Measurements from ENCODE around the gene MMP17. TPM values are rescaled to one million over a fixed set of nuclear protein-coding genes. Genes with fewer than 3 reads are reported as not detected.

The MMP17 gene
- polyA plus RNA-seq, 1 of the 3 experiments (the other 2 are of a cell fraction), result 14.0 TPM

DNA sequence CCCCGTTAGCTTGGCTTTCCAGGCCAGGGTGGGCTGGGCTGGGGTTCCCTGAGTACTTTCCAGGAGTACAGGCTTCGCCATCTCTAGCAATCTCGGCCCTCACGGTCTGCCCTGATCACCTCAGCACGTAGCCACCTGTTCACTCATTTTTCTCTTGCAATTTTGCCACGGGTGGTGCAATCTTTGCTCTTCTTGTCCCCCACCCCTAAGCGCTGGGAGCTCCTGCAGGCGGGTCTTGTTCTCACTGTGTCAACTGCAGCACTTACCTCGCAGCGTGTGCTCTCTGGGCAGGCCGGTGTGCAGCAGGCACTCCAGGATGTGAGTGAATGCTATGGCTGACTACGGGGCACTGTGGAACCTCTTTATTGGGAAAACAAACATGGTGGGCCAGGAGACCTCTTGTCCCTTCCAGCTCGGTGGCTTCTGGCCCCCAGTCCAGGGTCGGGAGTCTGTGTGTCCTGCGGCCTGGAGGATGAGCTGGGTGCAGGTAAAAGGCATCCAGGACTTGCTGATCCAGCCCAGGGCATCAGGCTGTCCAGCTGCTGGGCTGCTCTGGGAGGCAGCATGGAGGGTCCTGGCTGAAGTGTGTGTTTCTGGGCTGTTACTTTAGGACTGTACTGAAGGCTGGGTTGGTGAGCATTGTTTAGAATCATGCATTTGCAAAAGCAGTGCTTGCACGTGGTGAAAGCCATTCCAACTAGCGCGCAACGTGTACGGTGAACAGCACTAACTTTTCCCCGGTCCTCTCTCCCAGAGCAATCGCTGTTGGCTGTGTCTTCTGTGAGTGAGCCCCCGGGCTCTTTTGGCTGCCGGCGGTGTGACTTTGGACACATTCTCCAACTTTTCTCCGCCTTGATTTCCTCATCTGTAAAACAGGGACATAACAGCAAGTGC is 64.8 kb downstream of the MMP17 start:
- Histone ChIP-seq H3K27me3 (ENCODE audit: insufficient read depth) (no peaks in the 10 kb centered on the region), H3K4me3 (ENCODE audit: low read depth in 2 of 2, low read length in 1 of 2) (no peak overlapping the region)
- TF ChIP-seq, protein P1, sequence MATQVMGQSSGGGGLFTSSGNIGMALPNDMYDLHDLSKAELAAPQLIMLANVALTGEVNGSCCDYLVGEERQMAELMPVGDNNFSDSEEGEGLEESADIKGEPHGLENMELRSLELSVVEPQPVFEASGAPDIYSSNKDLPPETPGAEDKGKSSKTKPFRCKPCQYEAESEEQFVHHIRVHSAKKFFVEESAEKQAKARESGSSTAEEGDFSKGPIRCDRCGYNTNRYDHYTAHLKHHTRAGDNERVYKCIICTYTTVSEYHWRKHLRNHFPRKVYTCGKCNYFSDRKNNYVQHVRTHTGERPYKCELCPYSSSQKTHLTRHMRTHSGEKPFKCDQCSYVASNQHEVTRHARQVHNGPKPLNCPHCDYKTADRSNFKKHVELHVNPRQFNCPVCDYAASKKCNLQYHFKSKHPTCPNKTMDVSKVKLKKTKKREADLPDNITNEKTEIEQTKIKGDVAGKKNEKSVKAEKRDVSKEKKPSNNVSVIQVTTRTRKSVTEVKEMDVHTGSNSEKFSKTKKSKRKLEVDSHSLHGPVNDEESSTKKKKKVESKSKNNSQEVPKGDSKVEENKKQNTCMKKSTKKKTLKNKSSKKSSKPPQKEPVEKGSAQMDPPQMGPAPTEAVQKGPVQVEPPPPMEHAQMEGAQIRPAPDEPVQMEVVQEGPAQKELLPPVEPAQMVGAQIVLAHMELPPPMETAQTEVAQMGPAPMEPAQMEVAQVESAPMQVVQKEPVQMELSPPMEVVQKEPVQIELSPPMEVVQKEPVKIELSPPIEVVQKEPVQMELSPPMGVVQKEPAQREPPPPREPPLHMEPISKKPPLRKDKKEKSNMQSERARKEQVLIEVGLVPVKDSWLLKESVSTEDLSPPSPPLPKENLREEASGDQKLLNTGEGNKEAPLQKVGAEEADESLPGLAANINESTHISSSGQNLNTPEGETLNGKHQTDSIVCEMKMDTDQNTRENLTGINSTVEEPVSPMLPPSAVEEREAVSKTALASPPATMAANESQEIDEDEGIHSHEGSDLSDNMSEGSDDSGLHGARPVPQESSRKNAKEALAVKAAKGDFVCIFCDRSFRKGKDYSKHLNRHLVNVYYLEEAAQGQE (IDR thresholded peaks at IDR 0.05; ENCODE audit: low read depth, low read length), result no peak

DNA sequence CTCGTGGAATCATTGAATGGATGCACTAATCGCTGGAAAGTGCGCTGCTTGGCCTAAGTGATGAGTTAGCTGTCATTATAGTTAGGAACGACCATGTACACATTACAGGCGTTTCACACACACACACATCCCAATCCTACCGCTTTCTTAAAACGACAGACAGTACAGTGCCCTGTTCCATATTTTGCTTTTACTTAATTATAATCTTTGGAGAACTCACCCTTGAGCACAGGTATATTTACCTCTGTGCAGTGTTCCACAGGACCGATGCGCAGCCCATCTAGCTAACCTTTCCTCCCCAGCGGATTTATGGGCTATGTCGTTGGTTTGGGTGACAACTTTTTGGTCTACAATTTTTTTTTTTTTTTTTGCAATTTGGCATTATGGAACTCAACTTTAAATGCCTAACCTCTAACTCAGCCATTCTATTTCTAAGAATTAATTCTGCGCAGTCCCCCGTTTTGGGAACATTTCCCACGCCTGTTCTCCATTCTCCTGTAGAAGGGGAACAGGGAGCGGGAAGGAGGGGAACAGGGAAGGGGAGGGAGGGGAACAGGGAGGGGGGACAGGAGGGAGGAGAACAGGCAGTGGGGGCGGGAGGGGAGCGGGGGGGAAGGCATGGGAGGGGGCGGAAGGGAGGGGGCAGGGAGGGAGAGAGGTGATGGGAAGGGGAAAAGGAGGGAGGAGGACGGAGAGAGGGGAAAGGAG is 65.6 kb downstream of the MMP17 start:
- Histone ChIP-seq H3K27me3 (ENCODE audit: insufficient read depth) (no peaks in the 10 kb centered on the region), H3K4me3 (ENCODE audit: low read depth in 2 of 2, low read length in 1 of 2) (no peak overlapping the region), H3K4me1 (ENCODE audit: control insufficient read depth in 1 of 2, insufficient read depth in 2 of 2, low read depth in 1 of 2, low read length in 1 of 2) (peaks cover 7 to 18% of the 10 kb centered on the region in 2 experiments; a peak in 1 of 4 replicates), H3K9me3 (no peaks in the 10 kb centered on the region), H3K79me2 (ENCODE audit: insufficient read depth) (peaks cover 18% of the 10 kb centered on the region), H3K9me2 (no peaks in the 10 kb centered on the region), H3K27ac (ENCODE audit: low read depth in 2 of 2, low read length in 1 of 2) (no peak overlapping the region; a peak in 1 of 4 replicates), H3K9ac (no peak overlapping the region), H3K4me2 (no peak overlapping the region), H4K20me1 (ENCODE audit: insufficient read depth) (peaks cover 8% of the 10 kb centered on the region), H3F3A (replicated peaks; ENCODE audit: insufficient read depth) (peaks cover 2% of the 10 kb centered on the region), H2AFZ (ENCODE audit: low read depth) (no peak overlapping the region), H3K36me3 (replicated peaks in 1 of 2; ENCODE audit: control insufficient read depth in 1 of 2, insufficient read depth in 2 of 2, low read length in 1 of 2) (peaks cover 0 to 8% of the 10 kb centered on the region in 2 experiments)
- CTCF ChIA-PET, result no interaction called here
- POLR2A ChIA-PET, result interaction anchor here (0.5 kb wide), 1 partner anchor 183 kb away, joined by 3 read pairs; the partner anchor contains the start of gene SFSWAP
- DNase-seq, result no peak
- 53% methylated on average over 19 of the region's 19 CpGs for WGBS (ENCODE audit: low lambda C conversion rate)
- no peak for TF ChIP-seq EZH2phosphoT487 (IDR thresholded peaks at IDR 0.05; ENCODE audit: borderline replicate concordance, low read depth)

More for the DNA sequence above, 64.8 kb downstream of the MMP17 start:
- no peak for DNase-seq
- H3K4me2 ChIP-seq, result no peak overlapping the region
- 82% methylated on average over 25 of the region's 26 CpGs for WGBS (ENCODE audit: low lambda C conversion rate)
- no peak overlapping the region for H3K9ac ChIP-seq
- peaks cover 7 to 18% of the 10 kb centered on the region in 2 experiments; a peak in 1 of 4 replicates for H3K4me1 ChIP-seq (ENCODE audit: control insufficient read depth in 1 of 2, insufficient read depth in 2 of 2, low read depth in 1 of 2, low read length in 1 of 2)
- peaks cover 0 to 8% of the 10 kb centered on the region in 2 experiments for H3K36me3 ChIP-seq (replicated peaks in 1 of 2; ENCODE audit: control insufficient read depth in 1 of 2, insufficient read depth in 2 of 2, low read length in 1 of 2)
- H3K9me2 ChIP-seq, result no peaks in the 10 kb centered on the region
- ChIA-PET CTCF (no interaction called here), POLR2A (no interaction called here)
- no peaks in the 10 kb centered on the region for H3K9me3 ChIP-seq
- H3K27ac ChIP-seq (ENCODE audit: low read depth in 2 of 2, low read length in 1 of 2), result no peak overlapping the region
- H3K79me2 ChIP-seq (ENCODE audit: insufficient read depth), result peaks cover 18% of the 10 kb centered on the region
- no peak overlapping the region for H2AFZ ChIP-seq (ENCODE audit: low read depth)
- H3F3A ChIP-seq (replicated peaks; ENCODE audit: insufficient read depth), result peaks cover 2% of the 10 kb centered on the region
- H4K20me1 ChIP-seq (ENCODE audit: insufficient read depth), result peaks cover 8% of the 10 kb centered on the region
